ENCODE measurements around the gene ATP8B4.
"Not testable (repeated sequence)": the region's sequence is repeated elsewhere in the genome, so short reads cannot be mapped to it uniquely, and the experiment has no call there.

ATP8B4 gene

GRCh38 chr15:50138391-50138790 lies 19.4 kb upstream of the ATP8B4 start:
- no peak for DNase-seq (ENCODE audit: low read depth in 2 of 3, low spot score in 1 of 3)

- DNase-seq (ENCODE audit: low read depth in 2 of 3, low spot score in 1 of 3), result no peak
These were observed 18.9 kb upstream of the ATP8B4 start for GRCh38 chr15:50137893-50138292.

- DNase-seq (ENCODE audit: low read depth in 2 of 3, low spot score in 1 of 3), result peak; percentile 23 to 58 (median 32)
These were observed 18.3 kb upstream of the ATP8B4 start for GRCh38 chr15:50137330-50137761.

- DNase-seq (ENCODE audit: low read depth in 2 of 3, low spot score in 1 of 3), result peak; percentile 31 to 78 (median 46)
These were observed 16.1 kb upstream of the ATP8B4 start for GRCh38 chr15:50135031-50135551.

DNA sequence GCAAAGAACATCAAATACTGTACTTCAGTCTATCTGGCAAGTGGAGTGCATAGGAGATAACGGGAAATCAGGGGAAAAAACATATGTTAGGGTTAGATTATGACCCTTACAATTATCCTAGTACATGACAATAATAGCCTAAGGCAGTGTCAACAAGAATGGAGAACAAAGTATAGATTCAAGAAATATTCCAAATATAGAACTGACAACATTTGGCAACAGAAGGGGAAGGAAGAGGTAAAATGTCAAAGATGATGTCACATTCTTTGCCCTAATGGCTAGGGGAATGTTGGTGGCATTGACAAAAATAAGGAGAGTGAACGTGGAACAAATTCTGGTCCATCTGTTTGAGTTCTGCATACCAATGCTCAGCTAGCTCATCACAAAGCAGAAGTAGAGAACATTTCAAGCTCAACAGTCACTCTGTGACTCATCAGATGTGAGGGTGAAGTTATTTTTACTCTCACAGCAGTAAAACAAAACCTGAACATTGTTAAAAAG lies 15.5 kb upstream of the ATP8B4 start:
- no peak for DNase-seq (ENCODE audit: low read depth in 2 of 3, low spot score in 1 of 3)

- DNase-seq (ENCODE audit: low read depth in 2 of 3, low spot score in 1 of 3), result not testable (repeated sequence)
These were observed 13.4 kb upstream of the ATP8B4 start for GRCh38 chr15:50132251-50132984.

DNA sequence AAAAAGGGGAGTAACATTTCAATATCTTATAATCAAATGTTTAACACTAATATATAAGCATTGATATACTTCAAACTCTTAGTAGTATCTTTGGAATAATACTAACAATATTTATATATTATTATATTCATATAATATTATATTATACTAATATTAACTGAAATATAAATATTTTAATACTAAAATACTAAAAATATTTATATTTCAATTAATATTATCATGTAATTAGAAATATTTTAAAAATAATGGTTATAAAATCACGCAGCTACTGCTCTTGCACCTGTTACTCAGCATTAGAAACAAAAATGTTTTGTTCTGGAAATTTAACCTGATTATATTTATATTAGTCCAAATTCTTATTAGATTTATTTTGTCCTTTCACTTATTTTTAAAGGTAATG lies 12.6 kb upstream of the ATP8B4 start:
- no peak for DNase-seq (ENCODE audit: low read depth in 2 of 3, low spot score in 1 of 3)

DNA sequence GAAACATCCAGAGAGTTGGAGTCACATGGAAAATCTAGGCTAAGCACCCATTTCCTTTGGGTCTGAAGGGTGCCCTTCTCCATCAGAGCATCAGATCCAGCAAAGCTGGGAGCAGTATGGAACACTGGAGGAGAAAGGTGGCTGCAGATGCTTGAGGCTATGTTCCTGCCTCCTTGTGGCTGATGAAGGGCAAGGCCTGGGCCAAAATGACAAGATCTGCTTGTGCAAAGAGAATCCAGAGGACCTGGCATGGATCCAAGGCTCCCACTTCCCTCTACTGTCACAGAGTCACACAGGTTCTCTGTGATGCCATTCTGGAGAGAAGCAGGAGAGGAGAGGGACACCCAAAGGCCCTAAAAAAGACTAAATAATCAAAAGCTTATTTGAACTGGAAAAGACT lies 9.2 kb upstream of the ATP8B4 start:
- DNase-seq (ENCODE audit: low read depth in 2 of 3, low spot score in 1 of 3), result no peak

- no peak for DNase-seq (ENCODE audit: low read depth in 2 of 3, low spot score in 1 of 3)
These were observed 8.3 kb upstream of the ATP8B4 start for GRCh38 chr15:50127255-50127777.

GRCh38 chr15:50126072-50126471 lies 7.0 kb upstream of the ATP8B4 start:
- no peak for DNase-seq (ENCODE audit: low read depth in 2 of 3, low spot score in 1 of 3)

DNA sequence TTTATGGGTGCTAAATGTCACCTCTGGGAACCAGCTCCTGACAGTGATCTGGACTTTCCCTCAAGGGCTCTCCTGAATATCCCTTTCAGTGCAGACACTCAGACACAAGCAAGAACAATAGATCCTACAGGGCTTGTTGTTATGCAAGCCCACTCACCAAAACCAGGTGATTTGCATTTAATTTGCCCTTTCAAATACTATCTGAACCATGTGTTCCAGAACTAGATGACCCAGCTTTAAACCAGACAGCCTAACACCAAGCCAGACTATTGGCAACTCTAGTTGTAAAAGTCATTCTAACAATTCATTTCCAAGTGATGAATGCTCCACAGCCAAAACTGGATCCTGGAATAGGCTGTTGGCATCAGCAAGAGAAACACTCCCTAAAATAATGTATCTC lies 5.6 kb upstream of the ATP8B4 start:
- no peak for DNase-seq (ENCODE audit: low read depth in 2 of 3, low spot score in 1 of 3)

DNA sequence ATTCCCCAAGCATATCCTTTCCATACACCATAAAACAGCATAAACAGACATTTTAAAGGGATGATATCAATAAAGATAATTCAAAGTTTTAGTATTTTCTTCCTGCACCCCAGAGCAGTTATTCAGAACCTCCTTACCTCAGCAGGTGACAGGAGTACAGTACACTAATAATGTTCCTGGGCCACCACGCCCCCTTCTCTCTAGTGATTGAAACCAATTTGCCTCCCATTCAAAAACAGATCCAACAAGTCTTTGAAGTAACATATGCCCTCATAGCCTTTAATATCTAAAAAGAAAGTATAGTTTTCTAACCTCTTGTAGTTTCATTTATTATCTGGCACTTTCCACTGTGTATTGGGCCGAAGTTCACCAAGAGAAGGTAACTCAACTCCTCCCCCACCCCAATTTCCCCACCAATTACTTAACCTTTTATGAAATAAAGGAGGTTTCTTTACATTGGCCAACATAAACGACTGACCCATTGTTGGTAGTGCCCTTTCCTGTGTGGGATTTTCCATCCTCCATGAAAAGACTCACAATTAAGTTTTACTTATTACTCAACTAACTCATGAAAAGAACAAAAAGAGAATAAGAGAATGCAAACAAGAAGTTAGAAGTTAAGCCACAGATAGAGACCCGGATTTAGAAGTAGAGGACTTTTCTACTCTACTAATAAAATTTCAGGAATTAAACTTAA lies 5.0 kb upstream of the ATP8B4 start:
- DNase-seq (ENCODE audit: low read depth in 2 of 3, low spot score in 1 of 3), result no peak

DNA sequence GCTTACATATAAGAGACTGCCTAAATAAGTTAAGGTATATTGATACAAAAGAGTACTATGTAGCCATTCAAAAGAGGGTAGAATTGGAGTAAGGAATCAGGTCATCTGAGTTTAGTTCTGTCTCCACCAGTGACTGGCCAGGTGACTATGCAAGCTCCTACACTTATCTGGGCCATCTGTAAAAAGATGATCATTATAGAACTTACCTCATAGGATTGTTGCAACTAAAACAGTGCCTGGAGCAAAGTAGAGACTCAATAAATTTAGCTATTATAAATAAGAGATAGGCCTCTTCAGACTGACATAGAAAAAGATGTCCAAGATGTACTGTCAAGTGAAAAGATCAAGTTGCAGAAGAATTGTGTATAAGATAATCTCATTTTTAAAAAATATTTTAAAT lies 1.7 kb upstream of the ATP8B4 start:
- DNase-seq (ENCODE audit: low read depth in 2 of 3, low spot score in 1 of 3), result no peak

DNA sequence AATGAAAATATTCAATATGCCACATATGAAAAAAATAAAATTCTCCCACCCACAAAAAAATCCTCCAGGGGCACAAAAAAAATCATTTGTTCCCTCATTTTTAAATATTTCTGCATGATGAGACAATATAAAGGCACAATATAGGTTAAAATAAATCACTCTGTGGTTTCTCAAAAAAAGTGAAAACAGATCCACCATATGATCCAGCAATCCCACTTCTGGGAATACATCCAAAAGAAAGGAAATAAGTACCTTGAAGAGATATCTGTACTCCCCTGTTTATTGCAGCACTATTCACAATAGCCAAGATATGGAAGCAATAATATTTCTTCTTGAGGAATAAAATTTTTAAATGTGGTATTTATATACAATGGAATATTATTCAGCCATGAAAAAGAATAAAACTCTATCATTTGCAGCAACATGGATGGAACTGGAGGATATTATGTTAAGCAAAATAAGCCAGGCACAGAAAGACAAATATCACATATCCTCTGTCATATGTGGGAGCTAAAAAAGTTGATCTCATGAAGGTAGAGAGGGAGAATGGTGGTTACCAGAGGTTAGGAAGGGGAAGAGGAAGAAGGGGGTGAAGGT lies 1.5 kb downstream of the ATP8B4 start:
- DNase-seq (ENCODE audit: low read depth in 2 of 3, low spot score in 1 of 3), result no peak

- DNase-seq (ENCODE audit: low read depth in 2 of 3, low spot score in 1 of 3), result no peak
These were observed 2.6 kb downstream of the ATP8B4 start for GRCh38 chr15:50116477-50116876.

DNA sequence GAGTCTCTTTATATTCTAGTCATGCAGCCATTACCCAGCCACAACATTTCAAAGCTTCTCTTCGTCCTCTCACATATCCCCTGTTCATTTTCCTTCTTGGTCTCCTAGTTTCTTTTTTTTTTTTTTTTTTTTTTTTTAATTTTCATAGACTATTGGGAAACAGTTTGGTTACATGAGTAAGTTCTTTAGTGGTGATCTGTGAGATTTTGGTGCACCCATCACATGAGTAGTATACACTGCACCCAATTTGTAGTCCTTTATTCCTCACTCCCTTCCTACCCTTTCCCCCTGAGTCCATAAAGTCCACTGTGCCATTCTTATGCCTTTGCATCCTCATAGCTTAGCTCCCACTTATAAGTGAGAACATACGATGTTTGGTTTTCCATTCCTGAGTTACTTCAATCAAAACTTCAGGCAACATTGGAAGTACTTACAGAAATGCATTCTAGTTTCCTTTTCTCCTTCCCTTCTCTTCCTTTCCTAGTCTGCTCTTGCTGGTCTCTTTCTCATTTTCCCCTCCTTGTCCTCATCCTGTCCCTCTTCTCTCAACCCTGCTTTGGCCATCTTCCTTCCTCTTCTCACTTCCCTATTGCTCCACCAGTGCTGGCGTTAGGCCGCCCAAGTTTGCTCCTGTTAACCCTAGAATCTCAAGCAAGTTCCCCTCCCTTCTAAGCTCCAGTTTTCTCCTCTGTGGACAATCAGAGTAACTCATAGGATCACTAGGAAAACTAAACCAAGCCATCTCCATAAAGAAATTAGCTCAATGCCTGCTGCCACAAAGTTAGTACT lies 4.8 kb downstream of the ATP8B4 start:
- DNase-seq (ENCODE audit: low read depth in 2 of 3, low spot score in 1 of 3), result no peak

DNA sequence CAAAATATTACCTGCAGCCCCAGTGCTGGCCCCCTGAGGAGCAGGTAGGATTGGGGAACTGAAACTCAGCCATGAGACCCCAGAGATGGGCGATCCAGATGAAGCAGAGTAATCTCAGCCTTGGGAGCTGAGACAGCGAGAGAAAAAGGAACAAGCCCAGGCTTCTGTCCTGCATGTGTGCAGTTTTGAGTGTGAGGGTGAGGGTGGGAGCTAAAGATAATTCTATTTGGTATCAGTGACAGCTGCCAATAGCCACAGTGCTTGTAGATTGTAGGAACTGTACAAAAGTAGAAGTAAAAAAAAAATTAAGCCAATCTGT lies 5.9 kb downstream of the ATP8B4 start:
- DNase-seq (ENCODE audit: low read depth in 2 of 3, low spot score in 1 of 3), result no peak

DNA sequence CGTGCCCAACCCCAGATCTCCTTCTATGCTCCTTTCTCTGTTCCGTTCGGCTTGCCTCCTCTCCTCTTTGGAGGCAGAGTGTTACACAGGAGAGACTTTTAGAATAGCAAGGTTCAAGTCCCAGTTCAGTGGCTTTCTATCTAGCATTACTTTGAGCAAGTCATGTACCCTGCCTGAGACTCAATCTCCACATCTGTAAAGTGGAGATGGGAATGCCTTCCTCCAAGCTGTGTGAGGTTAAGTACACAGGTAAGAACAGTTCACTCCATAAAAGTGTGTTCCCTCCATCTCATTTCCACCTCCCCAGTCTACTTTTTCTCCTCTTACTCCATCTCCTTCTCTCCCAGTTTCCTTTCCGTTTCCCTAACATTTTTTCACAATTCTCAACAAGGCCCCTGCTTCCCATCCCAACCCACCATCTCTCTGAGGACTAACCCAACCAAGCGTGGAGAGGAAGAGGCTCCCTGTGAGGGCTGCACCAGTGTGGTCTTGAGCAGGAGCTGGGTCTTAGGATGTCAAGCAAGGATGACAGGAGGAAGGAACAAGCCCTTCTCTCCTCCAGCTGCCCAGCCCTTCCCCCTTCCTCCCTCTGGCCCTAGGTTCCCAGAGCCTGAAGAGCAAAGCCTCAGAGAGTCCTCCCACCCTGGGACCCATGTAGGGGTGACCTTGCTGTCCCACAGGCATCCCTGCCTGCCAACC lies 6.4 kb downstream of the ATP8B4 start:
- no peak for DNase-seq (ENCODE audit: low read depth in 2 of 3, low spot score in 1 of 3)

GRCh38 chr15:50110285-50110684 lies 8.7 kb downstream of the ATP8B4 start:
- DNase-seq (ENCODE audit: low read depth in 2 of 3, low spot score in 1 of 3), result no peak

All from stimulated activated CD4-positive, alpha-beta T cell treated with anti-CD3 and anti-CD28 coated beads, Interleukin-12 subunit alpha, Interleukin-12 subunit beta, amount 100 ng/mL, for 48 hours (primary cell).